Lung (tissue), 12 donors: Measurements from ENCODE around the gene TPSD1. TPM values are rescaled to one million over a fixed set of nuclear protein-coding genes. Genes with fewer than 3 reads are reported as not detected.

ENCODE experiments used
- ATAC-seq: fragments of 200-7000 bp; cut with Tn5 transposase; one replicate; pipeline ENCODE4 v1.9.1; 2020; ENCODE audit warnings: moderate number of reproducible peaks; ENCODE audit not compliant: insufficient read depth, low FRiP score
- DNase-seq, 3 donors: peaks; one replicate each; pipeline ENCODE4 v3.0.0-alpha.2; 2013 to 2017
- H3K27ac ChIP-seq, 2 donors: one replicate each; pipeline ENCODE4 v1.5.1; 2013; ENCODE audit warnings: mild to moderate bottlenecking in 2 of 2, moderate library complexity in 2 of 2, control low read depth in 1 of 2, inconsistent platforms in 1 of 2, low read depth in 1 of 2, low read length in 1 of 2
- H3K27me3 ChIP-seq, 3 donors: one replicate each; pipeline ENCODE4 v1.5.1; 2013; ENCODE audit warnings: low read length in 2 of 3; ENCODE audit not compliant: control insufficient read depth in 3 of 3, insufficient read depth in 3 of 3
- H3K36me3 ChIP-seq, 4 donors: one replicate each; pipeline ENCODE4 v1.5.1; 2013; ENCODE audit warnings: low read length in 4 of 4, mild to moderate bottlenecking in 1 of 4, moderate library complexity in 1 of 4; ENCODE audit not compliant: control insufficient read depth in 4 of 4, insufficient read depth in 4 of 4
- H3K4me1 ChIP-seq, 5 donors: one replicate each; pipeline ENCODE4 v1.5.1; 2013; ENCODE audit warnings: low read length in 5 of 5, mild to moderate bottlenecking in 2 of 5, moderate library complexity in 1 of 5; ENCODE audit not compliant: control insufficient read depth in 5 of 5, insufficient read depth in 5 of 5
- H3K4me3 ChIP-seq: one replicate; pipeline ENCODE4 v1.5.1; 2013; ENCODE audit warnings: mild to moderate bottlenecking, control low read depth, moderate library complexity
- H3K9ac ChIP-seq, 2 donors: one replicate each; pipeline ENCODE4 v1.5.1; 2013; ENCODE audit warnings: low read length in 2 of 2, control low read depth in 1 of 2; ENCODE audit not compliant: insufficient read depth in 1 of 2
- H3K9me3 ChIP-seq, 4 donors: one replicate each; pipeline ENCODE4 v1.5.1; 2013; ENCODE audit warnings: low read length in 3 of 4, mild to moderate bottlenecking in 1 of 4, moderate library complexity in 1 of 4; ENCODE audit not compliant: control insufficient read depth in 4 of 4, insufficient read depth in 3 of 4
- CTCF ChIP-seq: IDR thresholded peaks from 2 replicates; pipeline ENCODE4 v1.5.1; 2012; ENCODE audit warnings: mild to moderate bottlenecking; ENCODE audit errors: control extremely low read depth, extremely low read depth
- WGBS, 2 donors: extraction: QIAGEN DNeasy Blood & Tissue Kit; methylation state at CpG; one replicate each; pipeline ENCODE4 v1.1.7; 2013; 5-methylcytosine and 5-hydroxymethylcytosine counted together
- polyA plus RNA-seq, 2 donors: library from polyadenylated mRNA; stranded (reverse); fragments of 200-250 nt; gene quantifications; one replicate each; pipeline ENCODE4 v1.2.1, GENCODE V29; 2013
- total RNA-seq, 2 donors: library from RNA; depleted of rRNA in 1 of 2; stranded (reverse); fragments of >200 nt in 1 of 2; gene quantifications; one replicate each; pipeline ENCODE4 v1.2.1, GENCODE V29; 2014 to 2021
- donor health status: control.
- donor health status: control.
- donor health status: Bipolar disorder and iron deficiency.
- donor health status: healthy.
- donor health status: DM: yes; HTN: yes; CAD: no.

TPSD1 gene
- total and polyA plus RNA-seq, 4 donors = 0.54 to 7.0 (median 2.9) TPM; not detected in 1

- H3K9ac ChIP-seq = no peak overlapping the region
- peaks cover 0 to 4% (median 0%) of the 10 kb centered on the region in 4 donors for H3K9me3 ChIP-seq
- WGBS, 2 donors = 80 to 86% methylated on average over 22 of the region's 22 CpGs
- H3K4me3 ChIP-seq = no peak overlapping the region
- H3K36me3 ChIP-seq = no peaks in the 10 kb centered on the region
- no peak for DNase-seq
- no peak for ATAC-seq
- peaks cover 6 to 34% (median 14%) of the 10 kb centered on the region in 3 donors for H3K27me3 ChIP-seq
- TF ChIP-seq CTCF = no peak
- H3K27ac ChIP-seq = no peak overlapping the region
- H3K4me1 ChIP-seq = peaks cover 0 to 4% (median 0%) of the 10 kb centered on the region in 5 donors
Measured at GRCh38 chr16:1256874-1257322, 1.0 kb downstream of the TPSD1 start.

- H3K27ac ChIP-seq = no peak overlapping the region
- no peak overlapping the region for H3K4me3 ChIP-seq
- no peak for TF ChIP-seq CTCF
- ATAC-seq (no peak), DNase-seq (no peak)
- no peaks in the 10 kb centered on the region for H3K36me3 ChIP-seq
- peaks cover 0 to 4% (median 0%) of the 10 kb centered on the region in 5 donors for H3K4me1 ChIP-seq
- H3K9me3 ChIP-seq = peaks cover 0 to 4% (median 0%) of the 10 kb centered on the region in 4 donors
- H3K27me3 ChIP-seq = peaks cover 6 to 40% (median 17%) of the 10 kb centered on the region in 3 donors
- WGBS, 2 donors = 76 to 79% methylated on average over 34 of the region's 34 CpGs
- no peak overlapping the region for H3K9ac ChIP-seq
Measured at GRCh38 chr16:1257561-1258224, 1.8 kb downstream of the TPSD1 start.

GRCh38 chr16:1258225-1258600 lies 2.3 kb downstream of the TPSD1 start:
- WGBS, 2 donors = 70 to 75% methylated on average over 12 of the region's 12 CpGs
- DNase-seq = no peak
- Histone ChIP-seq H3K4me3 (no peak overlapping the region), H3K27ac (no peak overlapping the region), H3K9ac (no peak overlapping the region), H3K4me1 (peaks cover 0 to 4% (median 0%) of the 10 kb centered on the region in 5 donors), H3K36me3 (no peaks in the 10 kb centered on the region), H3K9me3 (peaks cover 0 to 4% (median 0%) of the 10 kb centered on the region in 4 donors), H3K27me3 (peaks cover 6 to 40% (median 17%) of the 10 kb centered on the region in 3 donors)
- no peak for ATAC-seq
- no peak for TF ChIP-seq CTCF
